H1 (cell line): ENCODE data around the gene ADCYAP1. TPM values are rescaled to one million over a fixed set of nuclear protein-coding genes. Genes with fewer than 3 reads are reported as not detected.

ENCODE experiments used
- CTCF ChIA-PET: fragments of 300-600 bp; sonication (Branson Sonifier 250); formaldehyde crosslinking; loops from one replicate; lab custom pipeline; 2021; ENCODE audit not compliant: partially characterized antibody; lab: Charles Lee
- POLR2A ChIA-PET: fragments of 300-600 bp; sonication (Branson Sonifier 250); formaldehyde crosslinking; loops from one replicate; lab custom pipeline; 2021; ENCODE audit warnings: inconsistent platforms; ENCODE audit not compliant: partially characterized antibody; lab: Charles Lee
- DNase-seq, 2 experiments: peaks; one replicate each; pipeline versions ENCODE4 v3.0.0 to v3.0.0-alpha.2; 2010 to 2022; ENCODE audit warnings: low spot score in 2 of 2, low read depth in 1 of 2, mixed read lengths in 1 of 2
- FAIRE-seq: peaks from 2 replicates; lab custom pipeline; 2011; peaks lifted over from hg19 to GRCh38; lab: Jason Lieb, UNC
- H2AFZ ChIP-seq: 2 replicates; pipeline ENCODE4 v1.8.1; 2012; ENCODE audit warnings: low read length, inconsistent platforms
- H2AK5ac ChIP-seq: 2 replicates; pipeline ENCODE4 v1.6.1; 2013; ENCODE audit warnings: low read depth, low read length
- H2BK120ac ChIP-seq: replicated peaks from 2 replicates; pipeline ENCODE3; 2013; ENCODE audit warnings: low read depth, low read length, inconsistent platforms
- H2BK12ac ChIP-seq: 2 replicates; pipeline ENCODE4 v1.6.1; 2013; ENCODE audit warnings: low read depth, low read length
- H2BK15ac ChIP-seq: 2 replicates; pipeline ENCODE4 v1.6.1; 2013; ENCODE audit warnings: low read length
- H2BK20ac ChIP-seq: 2 replicates; pipeline ENCODE4 v1.6.1; 2013; ENCODE audit warnings: low read length
- H2BK5ac ChIP-seq: 2 replicates; pipeline ENCODE4 v1.6.1; 2013; ENCODE audit warnings: low read depth, low read length
- H3K14ac ChIP-seq: 2 replicates; pipeline ENCODE4 v1.6.1; 2013; ENCODE audit warnings: inconsistent platforms; ENCODE audit not compliant: insufficient read length
- H3K18ac ChIP-seq: 2 replicates; pipeline ENCODE4 v1.6.1; 2013; ENCODE audit warnings: low read length; ENCODE audit errors: extremely low read depth
- H3K23ac ChIP-seq: 2 replicates; pipeline ENCODE4 v1.6.1; 2013; ENCODE audit warnings: inconsistent platforms; ENCODE audit not compliant: insufficient read length
- H3K23me2 ChIP-seq: 2 replicates; pipeline ENCODE4 v1.6.1; 2013; ENCODE audit warnings: low read depth, low read length
- H3K27ac ChIP-seq: 2 replicates; pipeline ENCODE4 v1.6.1; 2011; ENCODE audit warnings: low read depth, low read length, inconsistent platforms
- H3K27me3 ChIP-seq, 4 experiments: replicated peaks in 1 of 4; 1 replicate in 1 of 4; 2 replicates in 3 of 4; pipeline versions ENCODE4 v1.6.1 to v1.8.1; 2011 to 2013; ENCODE audit warnings: low read length in 3 of 4, mild to moderate bottlenecking in 3 of 4, inconsistent platforms in 2 of 4, mixed read lengths in 2 of 4, moderate library complexity in 1 of 4; ENCODE audit not compliant: control insufficient read depth in 3 of 4, insufficient read depth in 3 of 4; ENCODE audit errors: extremely low read depth in 1 of 4
- H3K36me3 ChIP-seq, 4 experiments: 2 replicates each; pipeline versions ENCODE4 v1.6.1 to v1.8.1; 2011 to 2013; ENCODE audit warnings: mild to moderate bottlenecking in 4 of 4, low read length in 3 of 4, moderate library complexity in 2 of 4, control low read depth in 1 of 4, inconsistent platforms in 1 of 4; ENCODE audit not compliant: insufficient read depth in 4 of 4, control insufficient read depth in 2 of 4
- H3K4ac ChIP-seq: replicated peaks from 2 replicates; pipeline ENCODE3; 2013; ENCODE audit warnings: low read length, low read depth, mixed read lengths, inconsistent platforms; ENCODE audit not compliant: insufficient read length
- H3K4me1 ChIP-seq, 4 experiments: replicated peaks in 1 of 4; 1 replicate in 1 of 4; 2 replicates in 3 of 4; pipeline versions ENCODE4 v1.6.1 to v1.8.1; 2011 to 2013; ENCODE audit warnings: low read length in 3 of 4, inconsistent platforms in 2 of 4, mixed read lengths in 1 of 4; ENCODE audit not compliant: insufficient read depth in 4 of 4, control insufficient read depth in 3 of 4
- H3K4me2 ChIP-seq, 2 experiments: 2 replicates each; pipeline versions ENCODE4 v1.6.1 to v1.8.1; 2011 to 2013; ENCODE audit warnings: low read depth in 2 of 2, low read length in 2 of 2, control low read depth in 1 of 2, inconsistent platforms in 1 of 2, mild to moderate bottlenecking in 1 of 2; ENCODE audit not compliant: insufficient read depth in 1 of 2
- H3K4me3 ChIP-seq, 4 experiments: fragments of 200-600, 300-600 bp in 1 of 4; sonication (generic), shearing (Covaris generic), sonication (Bioruptor Twin) in 1 of 4; 2 replicates each; pipeline versions ENCODE4 v1.5.1 to v1.8.1; 2011 to 2016; ENCODE audit warnings: low read length in 4 of 4, low read depth in 3 of 4, control low read depth in 2 of 4, inconsistent platforms in 2 of 4, mild to moderate bottlenecking in 2 of 4, mixed read lengths in 1 of 4, moderate library complexity in 1 of 4; ENCODE audit not compliant: insufficient read depth in 2 of 4; ENCODE audit errors: extremely low read depth in 1 of 4
- H3K56ac ChIP-seq: replicated peaks from 2 replicates; pipeline ENCODE3; 2013; ENCODE audit warnings: low read depth, mild to moderate bottlenecking, mixed read lengths, low read length, inconsistent platforms; ENCODE audit not compliant: insufficient read length
- H3K79me1 ChIP-seq: 2 replicates; pipeline ENCODE4 v1.6.1; 2013; ENCODE audit warnings: low read depth, low read length, control low read depth
- H3K79me2 ChIP-seq, 2 experiments: 2 replicates each; pipeline versions ENCODE4 v1.6.1 to v1.8.1; 2012 to 2013; ENCODE audit warnings: low read length in 2 of 2, mild to moderate bottlenecking in 2 of 2, inconsistent platforms in 1 of 2; ENCODE audit not compliant: insufficient read depth in 2 of 2, control insufficient read depth in 1 of 2
- H3K9ac ChIP-seq, 4 experiments: replicated peaks in 1 of 4; 1 replicate in 1 of 4; 2 replicates in 3 of 4; pipeline versions ENCODE4 v1.6.1 to v1.8.1; 2011 to 2013; ENCODE audit warnings: low read depth in 3 of 4, low read length in 3 of 4, control low read depth in 2 of 4, mild to moderate bottlenecking in 2 of 4, moderate library complexity in 2 of 4, inconsistent platforms in 1 of 4; ENCODE audit errors: extremely low read depth in 1 of 4
- H3K9me3 ChIP-seq, 2 experiments: 2 replicates each; pipeline versions ENCODE4 v1.6.1 to v1.8.1; 2012 to 2013; ENCODE audit warnings: mild to moderate bottlenecking in 2 of 2, moderate library complexity in 2 of 2, control low read depth in 1 of 2, inconsistent platforms in 1 of 2, low read depth in 1 of 2, low read length in 1 of 2, mixed read lengths in 1 of 2; ENCODE audit not compliant: insufficient read depth in 2 of 2
- H4K20me1 ChIP-seq, 2 experiments: replicated peaks in 1 of 2; 2 replicates each; pipeline versions ENCODE3 to v1.8.1; 2011 to 2013; ENCODE audit warnings: inconsistent platforms in 2 of 2, low read length in 2 of 2, mild to moderate bottlenecking in 1 of 2; ENCODE audit not compliant: insufficient read depth in 2 of 2, control insufficient read depth in 1 of 2
- H4K5ac ChIP-seq: 2 replicates; pipeline ENCODE4 v1.6.1; 2013; ENCODE audit warnings: low read length, low read depth, mixed read lengths, inconsistent platforms; ENCODE audit not compliant: insufficient read length
- H4K8ac ChIP-seq: 2 replicates; pipeline ENCODE4 v1.8.0; 2013; ENCODE audit warnings: mild to moderate bottlenecking, moderate library complexity, low read length, inconsistent platforms; ENCODE audit not compliant: insufficient read depth; ENCODE audit errors: extremely low read depth
- H4K91ac ChIP-seq: replicated peaks from 2 replicates; pipeline ENCODE3; 2013; ENCODE audit warnings: low read length, mixed read lengths, inconsistent platforms; ENCODE audit not compliant: insufficient read length
- RNF2 ChIP-seq: fragments of 200-900, 300-1000 bp; sonication (generic); IDR thresholded peaks from 2 replicates; pipeline ENCODE4 v1.7.1; 2016; ENCODE audit warnings: borderline replicate concordance, low read depth, mild to moderate bottlenecking, antibody characterized with exemption, low read length; ENCODE audit not compliant: poor library complexity, severe bottlenecking; ENCODE audit errors: missing control alignments
- TAF1 ChIP-seq: IDR thresholded peaks from 2 replicates; pipeline ENCODE4 v1.6.1; 2011; ENCODE audit warnings: mild to moderate bottlenecking, low read depth, low read length
- WGBS, 2 experiments: shearing (Covaris generic) in 1 of 2; methylation state at CpG; one replicate each; pipeline versions ENCODE4 v1.1.6 to v1.1.7; 2013 to 2015; ENCODE audit warnings: low lambda C conversion rate in 2 of 2, mixed read lengths in 2 of 2, inconsistent platforms in 1 of 2, low coverage in 1 of 2, missing lambda C conversion rate in 1 of 2; ENCODE audit not compliant: insufficient replicate concordance in 2 of 2, insufficient coverage in 1 of 2, insufficient read length in 1 of 2; ENCODE audit errors: extremely low coverage in 1 of 2, missing lambda C conversion rate in 1 of 2; 5-methylcytosine and 5-hydroxymethylcytosine counted together
- polyA plus RNA-seq, 7 experiments: library from polyadenylated mRNA; depleted of rRNA in 3 of 7; stranded (reverse) in 5 of 7; unstranded in 2 of 7; fragments of >200 nt in 5 of 7; fragments of 200-250 nt in 2 of 7; gene quantifications; 1 replicate in 5 of 7; 2 replicates in 1 of 7; 4 replicates in 1 of 7; pipeline versions ENCODE4 v1.2.1 to v1.2.3, GENCODE V29; 2011 to 2013; ENCODE audit warnings: missing spikeins in 2 of 7, mixed read lengths in 2 of 7
- total RNA-seq: library from RNA; stranded (reverse); fragmentation: NEBNext Ultra II Directional; extraction: Animal tissue kit (Norgen Biotek cat#: 25700); gene quantifications from 2 replicates; pipeline ENCODE4 v1.2.1, GENCODE V29; 2021

Gene ADCYAP1
- total and polyA plus RNA-seq, 2 of the 8 experiments (the other 6 are each of a cell fraction or from before 2014, with no cell fraction given): 0.02 TPM; not detected in 1

DNA sequence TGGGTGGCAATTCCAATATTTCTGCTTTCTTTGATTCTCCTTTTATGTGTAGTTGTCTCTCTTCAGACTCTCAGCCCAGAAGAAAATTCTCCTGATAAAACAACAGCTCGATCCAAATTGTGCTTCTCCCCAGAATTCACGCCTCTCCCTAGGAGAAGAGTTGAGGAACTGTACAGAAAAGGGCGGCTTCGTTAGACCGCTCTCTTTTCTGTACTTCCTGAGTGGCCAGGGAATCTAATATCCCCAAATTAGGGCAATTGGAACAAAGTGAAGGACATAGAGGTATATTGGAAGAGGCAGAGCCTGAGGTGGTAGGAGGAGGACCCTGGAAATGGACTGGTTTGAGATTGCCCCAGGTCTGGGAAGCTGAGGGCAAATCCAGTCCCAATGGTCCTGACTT, 5.6 kb downstream of the ADCYAP1 start:
- Histone ChIP-seq H3K4me3 (no peak overlapping the region), H2BK5ac (no peak overlapping the region), H3K9ac (no peak overlapping the region), H2BK12ac (no peak overlapping the region), H4K8ac (no peak overlapping the region), H3K56ac (no peak overlapping the region), H3K4ac (no peak overlapping the region), H3K27me3 (peaks cover 54 to 74% (median 65%) of the 10 kb centered on the region in 4 experiments), H3K4me1 (peaks cover 3 to 24% (median 8%) of the 10 kb centered on the region in 4 experiments; a peak in 6 of 7 replicates), H3K79me2 (no peaks in the 10 kb centered on the region), H4K20me1 (peaks cover 3 to 8% of the 10 kb centered on the region in 2 experiments), H3K79me1 (no peaks in the 10 kb centered on the region), H3K18ac (no peak overlapping the region), H2BK120ac (no peak overlapping the region), H4K5ac (no peak overlapping the region), H3K36me3 (peaks cover 0 to 6% (median 0%) of the 10 kb centered on the region in 4 experiments; a peak in 1 of 8 replicates), H3K23ac (no peak overlapping the region), H2AK5ac (no peak overlapping the region), H2BK20ac (no peak overlapping the region), H2AFZ (no peak overlapping the region), H3K27ac (no peak overlapping the region), H3K9me3 (no peaks in the 10 kb centered on the region; a peak in 1 of 4 replicates), H2BK15ac (no peak overlapping the region), H4K91ac (no peak overlapping the region), H3K14ac (no peak overlapping the region), H3K23me2 (peaks cover 21% of the 10 kb centered on the region; the same call in 1 of the 2 replicates), H3K4me2 (no peak overlapping the region; a peak in 1 of 4 replicates)
- CTCF ChIA-PET: interaction anchor here (0.9 to 2.8 kb wide), 2 partner anchors 11 to 21 kb away, joined by 3 to 6 read pairs; no protein-coding TSS in a partner anchor
- DNase-seq: no peak
- FAIRE-seq: no peak
- POLR2A ChIA-PET: no interaction called here
- TF ChIP-seq RNF2 (peak; percentile 80), TAF1 (no peak)
- 70% methylated on average over 5 of the region's 5 CpGs; no CpG with 5 or more reads in 1 of the 2 experiments for WGBS, 2 experiments
